Tongue (tissue), 2 donors: ENCODE results near the gene LMBR1. TPM values are rescaled to one million over a fixed set of nuclear protein-coding genes. Genes with fewer than 3 reads are reported as not detected.
A peak's percentile ranks its signal among the peaks of the same experiment; 100 is the strongest.
"Not testable (repeated sequence)": the region's sequence is repeated elsewhere in the genome, so short reads cannot be mapped to it uniquely, and the experiment has no call there.

Source experiments
- DNase-seq: peaks from one replicate; pipeline ENCODE4 v3.0.0-alpha.2; 2015
- total RNA-seq: library from RNA; depleted of rRNA; stranded (reverse); fragments of >200 nt; gene quantifications from one replicate; pipeline ENCODE4 v1.2.3, GENCODE V29; 2014

Gene LMBR1
- total RNA-seq, 1 donor from 2014 or later: 87.2 TPM

DNA sequence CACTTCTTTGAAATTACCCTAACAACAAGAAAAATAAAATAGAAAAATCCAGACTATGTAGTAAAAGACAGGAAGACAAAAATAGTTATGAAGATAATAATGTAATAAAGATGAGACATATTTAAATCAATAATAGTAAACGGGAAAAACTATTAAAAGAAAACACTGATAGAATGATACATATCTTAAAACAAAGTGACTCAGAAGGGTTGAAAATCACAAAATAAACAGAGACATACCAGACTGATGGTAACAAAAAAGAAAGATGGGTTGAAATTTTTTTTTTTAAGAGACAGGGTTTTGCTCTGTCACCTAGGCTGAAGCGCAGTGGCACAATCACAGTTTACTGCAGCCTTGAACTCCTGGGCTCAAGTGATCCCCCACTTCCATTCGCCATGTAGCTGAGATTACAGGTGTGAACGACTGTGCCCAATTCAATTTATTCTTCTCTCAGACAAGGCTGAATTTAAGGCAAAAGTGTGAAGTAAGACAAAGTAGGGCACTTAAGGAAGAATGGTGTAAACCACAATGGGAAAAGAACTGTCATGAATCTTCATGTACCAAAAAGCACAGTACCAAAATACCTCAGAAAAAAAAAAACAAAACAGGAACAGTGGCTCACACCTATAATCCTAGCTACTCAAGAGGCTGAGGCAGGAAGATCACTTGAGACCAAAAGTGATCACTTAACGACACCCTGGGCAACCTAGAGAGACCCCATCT lies 47.4 kb downstream of the LMBR1 start:
- no peak for DNase-seq

DNA sequence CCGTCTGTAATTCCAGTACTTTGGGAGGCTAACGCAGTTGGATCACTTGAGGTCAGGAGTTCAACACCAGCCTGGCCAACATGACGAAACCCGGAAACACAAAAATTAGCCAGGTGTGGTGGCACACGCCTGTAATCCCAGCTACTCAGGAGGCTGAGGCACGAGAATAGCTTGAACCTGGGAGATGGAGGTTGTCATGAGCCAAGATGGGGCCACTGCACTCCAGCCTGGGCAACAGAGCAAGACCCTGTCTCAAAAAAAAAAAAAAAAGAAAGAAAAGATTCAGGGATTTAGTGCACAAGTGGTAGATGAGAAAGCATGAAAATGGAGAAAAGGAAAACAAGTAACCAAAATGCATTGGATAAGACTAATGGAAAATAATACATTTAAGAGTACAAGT lies 49.4 kb downstream of the LMBR1 start:
- DNase-seq: not testable (repeated sequence)

DNA sequence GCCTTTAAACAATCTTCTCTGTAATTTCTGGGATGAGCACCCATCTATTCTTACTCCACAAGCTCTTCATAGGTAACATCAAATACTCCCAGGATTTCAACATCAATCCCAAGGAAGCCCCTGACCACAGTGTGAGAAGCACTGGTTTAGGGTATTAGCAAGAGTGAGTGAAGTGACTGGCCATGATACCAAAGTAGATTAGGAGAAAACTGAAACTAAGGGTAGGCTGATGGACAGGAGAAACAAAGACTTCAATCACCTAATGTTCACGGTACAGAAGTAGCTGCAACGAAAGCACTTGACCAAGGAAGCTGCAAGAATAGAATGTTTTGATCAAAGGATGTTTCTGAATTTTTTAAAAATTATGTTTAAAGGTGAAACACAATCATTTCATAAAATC lies 49.8 kb downstream of the LMBR1 start:
- no peak for DNase-seq

DNA sequence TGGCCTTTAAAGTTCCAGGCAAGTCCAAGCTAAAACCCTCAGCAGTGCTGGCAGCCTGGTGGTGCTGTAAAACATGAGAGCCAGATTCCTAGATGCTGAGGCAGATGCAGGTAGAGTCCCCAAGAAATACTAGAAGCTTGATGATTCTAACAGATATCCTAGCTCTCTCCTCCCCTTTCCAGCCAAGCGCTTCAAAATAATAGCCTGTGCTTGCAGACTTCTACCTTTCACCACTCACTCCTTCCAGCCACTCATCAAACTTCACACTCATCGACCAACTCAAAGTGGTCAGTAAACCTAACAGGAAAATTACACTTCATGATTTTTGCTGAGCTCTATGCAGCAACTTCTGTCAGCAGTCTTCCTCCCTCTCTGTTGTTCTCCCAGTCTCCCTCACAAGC lies 50.2 kb downstream of the LMBR1 start:
- DNase-seq: no peak

DNA sequence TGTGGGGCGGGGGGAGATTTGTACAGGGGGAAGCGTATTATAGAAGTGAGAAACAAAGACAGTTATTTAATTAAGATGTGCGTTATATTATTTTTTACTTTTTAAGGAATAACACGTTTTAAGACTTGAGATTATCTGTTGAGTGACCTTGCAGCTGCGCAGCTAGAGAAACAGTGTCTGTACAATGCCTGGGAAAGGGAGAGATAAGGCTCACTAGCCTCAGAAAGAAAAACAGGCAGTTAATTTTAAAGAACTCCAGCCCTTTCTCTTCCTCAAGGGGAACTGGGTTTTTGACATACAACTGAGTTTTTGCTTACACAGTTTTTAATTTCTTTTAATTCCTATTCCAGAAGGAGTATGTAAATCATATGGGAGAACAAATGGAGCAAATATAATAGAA lies 50.7 kb downstream of the LMBR1 start:
- DNase-seq: no peak

DNA sequence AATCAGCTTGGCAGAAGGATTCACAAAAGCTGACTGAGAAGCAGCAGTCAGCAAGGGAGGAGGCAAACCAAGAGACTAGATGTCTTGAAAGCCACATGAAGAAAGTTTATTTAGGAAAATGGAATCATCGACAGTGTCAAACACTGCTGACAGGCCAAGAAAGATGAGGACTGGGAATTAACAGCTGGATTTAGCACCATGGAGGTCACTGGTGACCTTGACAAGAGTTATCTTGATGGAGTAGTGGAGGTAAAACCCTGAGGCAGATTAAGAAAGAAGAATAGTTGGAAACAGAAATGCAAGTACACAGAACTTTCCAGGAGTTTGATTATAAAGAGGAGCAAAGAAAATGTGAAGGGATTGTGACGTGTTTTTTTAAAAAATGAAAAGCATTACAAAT lies 51.5 kb downstream of the LMBR1 start:
- no peak for DNase-seq

DNA sequence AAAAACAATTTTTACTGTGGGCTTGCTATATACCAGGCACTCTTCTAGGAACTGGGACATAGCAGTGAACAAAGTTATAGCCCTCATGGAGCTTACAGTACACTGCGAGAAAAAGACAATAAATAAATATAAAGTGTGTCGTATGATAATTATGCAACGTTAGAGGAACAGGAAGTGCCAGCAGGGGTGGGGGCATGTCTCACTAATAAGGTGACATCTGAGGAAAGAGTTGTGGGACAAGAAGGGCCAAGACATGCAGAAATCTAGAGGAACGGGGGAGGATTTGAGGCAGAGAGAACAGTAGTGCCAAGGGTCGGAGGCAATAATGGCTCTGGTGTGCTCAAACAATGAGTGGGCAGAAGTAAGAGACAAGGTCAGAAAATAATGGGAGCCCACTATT lies 52.8 kb downstream of the LMBR1 start:
- DNase-seq: no peak

DNA sequence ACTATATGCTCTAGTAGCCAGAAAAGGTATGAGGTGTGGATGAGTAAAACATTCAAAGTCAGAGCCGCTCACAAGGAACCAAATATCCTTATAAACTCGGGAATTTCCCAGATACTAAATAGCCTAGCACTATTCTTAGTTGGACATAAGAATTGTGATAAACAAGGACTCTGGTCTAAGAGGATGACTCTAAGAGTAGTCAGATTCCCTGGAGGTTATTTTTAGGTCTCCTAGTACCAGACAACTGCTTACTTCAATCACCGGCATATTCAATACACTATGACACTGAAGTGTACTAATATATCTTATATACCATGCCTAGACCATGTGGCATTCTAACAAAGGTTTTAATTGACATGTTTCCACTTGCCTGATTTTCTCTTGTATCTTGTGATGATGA lies 56.5 kb downstream of the LMBR1 start:
- DNase-seq: peak; percentile 59

DNA sequence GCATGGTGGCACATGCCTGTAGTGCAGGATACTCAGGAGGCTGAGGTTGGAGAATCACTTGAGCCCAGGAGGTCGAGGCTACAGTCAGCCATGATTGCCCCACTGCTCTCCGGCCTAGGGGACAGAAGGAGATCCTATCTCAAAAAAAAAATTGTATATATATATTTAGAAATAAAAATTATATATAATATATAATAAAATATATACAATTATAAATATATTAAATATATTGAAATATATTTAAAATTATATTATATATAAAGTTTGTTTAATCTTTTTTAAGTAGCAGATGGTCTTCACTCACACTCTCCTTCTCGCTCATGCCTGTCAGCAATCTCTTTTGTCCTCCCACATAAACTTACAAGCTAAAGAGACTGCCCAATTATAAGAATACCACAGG lies 58.5 kb downstream of the LMBR1 start:
- no peak for DNase-seq

DNA sequence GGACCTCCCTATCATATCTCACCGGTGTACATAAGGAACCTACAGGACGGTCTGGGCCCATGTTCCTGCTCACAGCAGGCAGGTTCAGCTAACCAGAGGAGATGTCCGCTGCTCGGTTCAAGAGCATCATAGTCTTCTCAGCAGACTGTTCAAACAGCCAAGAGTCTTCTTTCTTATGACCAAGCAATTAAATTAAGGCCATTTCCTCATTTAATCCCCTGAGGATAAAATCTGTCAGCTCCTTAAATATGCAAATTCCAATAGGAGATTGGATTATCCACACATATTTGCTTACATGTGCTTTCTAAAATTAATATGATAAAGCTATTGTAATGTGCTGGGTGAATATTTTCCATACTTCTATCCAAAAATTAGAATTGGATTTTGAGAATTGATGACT lies 59.7 kb downstream of the LMBR1 start:
- DNase-seq: no peak

DNA sequence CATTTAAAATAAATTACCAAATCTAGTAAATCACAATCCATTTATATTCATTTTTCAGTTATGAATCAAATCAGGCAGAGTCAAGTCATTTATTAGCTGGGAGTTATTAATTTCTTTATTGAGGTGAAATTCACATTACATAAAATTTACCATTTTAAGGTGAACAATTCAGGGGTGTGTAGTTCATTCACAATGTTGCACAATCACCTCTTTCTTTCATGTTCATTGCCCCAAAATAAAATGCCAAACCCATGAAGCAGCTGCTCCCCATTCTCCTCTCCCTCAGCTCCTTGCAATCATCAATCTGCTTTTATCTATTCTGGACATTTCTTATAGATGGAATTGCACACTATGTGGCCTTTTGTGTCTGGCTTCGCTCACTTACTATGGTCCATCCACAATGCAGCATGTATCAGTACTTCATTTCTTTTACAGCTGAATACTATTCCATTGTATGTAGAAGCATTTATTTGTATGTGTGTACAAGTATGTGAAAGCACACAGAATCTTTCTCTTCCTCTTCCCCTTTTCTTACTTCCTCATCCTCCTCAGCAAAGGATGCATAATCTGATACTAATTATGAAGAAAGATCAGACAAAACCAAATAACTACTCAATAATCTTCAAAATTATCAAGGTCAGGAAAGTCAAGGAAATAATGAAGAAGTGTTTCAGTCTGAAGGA lies 60.6 kb downstream of the LMBR1 start:
- DNase-seq: no peak

DNA sequence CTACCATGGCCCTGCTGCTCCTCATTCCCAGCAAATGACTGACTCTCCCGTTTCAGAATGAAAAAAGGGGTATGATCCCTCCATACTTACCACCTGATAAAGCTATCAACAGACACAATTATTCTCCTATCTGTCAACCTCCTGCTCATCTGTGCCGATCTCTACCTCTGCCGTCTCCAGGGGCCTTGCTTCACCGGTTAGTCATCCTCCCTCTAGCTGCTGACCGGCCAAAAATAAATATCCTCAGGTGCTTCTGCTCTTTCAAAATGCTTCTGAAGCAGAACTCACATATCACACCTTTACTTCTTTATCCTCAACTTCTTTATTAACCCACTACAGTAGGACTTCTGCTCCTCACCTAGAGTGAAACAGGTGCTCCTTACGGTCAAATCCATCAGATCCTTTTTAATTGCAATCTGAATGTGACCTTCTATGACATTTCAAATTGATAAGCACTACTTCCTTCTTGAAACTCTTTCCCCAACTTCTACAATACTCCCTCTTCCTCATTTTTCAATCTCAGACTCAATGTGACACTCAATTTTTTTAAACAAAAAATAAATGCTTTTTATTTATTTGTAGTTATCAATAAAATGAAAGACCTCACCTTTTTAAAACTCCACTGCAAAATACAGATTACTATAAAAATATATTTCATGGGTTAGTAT lies 63.2 kb downstream of the LMBR1 start:
- DNase-seq: no peak

DNA sequence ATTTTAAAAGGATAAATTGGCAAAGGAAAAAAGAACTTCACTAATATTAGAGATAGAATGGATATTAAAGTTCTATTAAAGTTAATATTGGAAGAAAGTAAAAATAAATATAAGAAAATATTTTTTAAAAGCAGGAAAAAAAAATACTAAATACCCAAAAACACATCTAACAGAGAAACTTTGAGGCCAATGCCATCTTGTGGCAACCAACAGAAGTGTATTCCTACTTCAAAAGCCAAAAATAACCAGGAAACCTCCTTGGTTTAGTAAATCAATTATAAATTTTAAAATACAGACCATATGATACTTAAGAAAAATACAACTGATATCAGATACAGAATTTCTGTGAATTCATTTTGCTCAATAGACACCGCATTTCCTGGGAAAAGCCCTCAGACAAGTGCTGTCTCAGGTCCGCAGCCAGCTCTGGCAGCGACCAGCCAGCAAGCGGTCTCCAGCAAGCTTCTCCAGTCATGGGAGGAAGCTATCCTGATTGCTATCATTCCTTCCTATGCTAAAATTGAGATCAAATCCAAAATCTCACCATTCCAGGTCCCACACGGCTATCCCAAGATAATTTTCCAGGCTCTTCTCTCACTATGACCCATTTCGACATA lies 65.3 kb downstream of the LMBR1 start:
- peak; percentile 20 for DNase-seq

DNA sequence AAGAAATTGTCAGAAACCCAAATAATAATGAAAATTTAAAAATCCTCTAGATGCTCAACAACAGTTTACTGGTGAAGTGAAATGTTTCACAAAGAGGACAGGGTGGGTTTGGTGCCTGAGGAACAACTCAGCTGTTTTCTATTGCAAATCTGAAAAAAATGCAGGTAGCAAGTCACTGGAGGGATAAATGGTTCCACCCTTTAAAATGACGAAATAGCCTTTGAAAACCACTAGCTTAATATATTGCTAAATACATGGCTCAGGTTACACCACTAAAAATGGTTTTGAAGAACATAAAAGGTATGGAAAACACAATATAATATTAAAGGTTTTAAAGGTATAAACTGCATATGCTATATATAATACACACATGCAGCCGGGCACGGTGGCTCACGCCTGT lies 69.5 kb downstream of the LMBR1 start:
- DNase-seq: no peak

DNA sequence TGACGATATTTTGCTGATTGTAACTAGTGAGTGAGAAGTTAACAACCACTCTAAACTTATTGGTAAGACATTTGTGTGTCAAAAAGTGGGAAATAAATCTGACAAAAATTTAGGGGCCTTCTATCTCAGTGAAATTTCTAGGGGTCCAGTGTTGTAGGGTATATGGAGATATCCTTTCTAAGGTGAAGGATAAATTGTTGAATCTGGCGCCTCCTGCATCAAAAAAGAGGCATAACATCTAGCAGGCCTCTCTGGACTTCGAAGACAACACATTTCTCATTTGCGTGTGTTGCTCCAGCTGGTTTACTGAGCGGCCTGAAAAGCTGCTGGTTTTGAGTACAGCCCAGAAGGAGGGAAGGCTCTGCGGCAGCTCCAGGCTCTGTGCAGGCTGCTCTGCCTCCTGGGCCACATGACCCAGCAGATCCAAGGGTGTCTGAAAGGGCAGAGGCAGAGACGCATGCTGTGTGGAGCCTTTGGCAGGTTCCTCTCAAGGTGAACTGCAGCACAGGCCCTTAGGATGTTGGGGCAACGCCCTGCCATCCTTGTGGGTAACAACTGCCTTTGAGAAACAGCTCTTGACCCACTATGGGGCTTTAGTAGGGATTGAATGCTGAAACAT lies 72.4 kb downstream of the LMBR1 start:
- no peak for DNase-seq

DNA sequence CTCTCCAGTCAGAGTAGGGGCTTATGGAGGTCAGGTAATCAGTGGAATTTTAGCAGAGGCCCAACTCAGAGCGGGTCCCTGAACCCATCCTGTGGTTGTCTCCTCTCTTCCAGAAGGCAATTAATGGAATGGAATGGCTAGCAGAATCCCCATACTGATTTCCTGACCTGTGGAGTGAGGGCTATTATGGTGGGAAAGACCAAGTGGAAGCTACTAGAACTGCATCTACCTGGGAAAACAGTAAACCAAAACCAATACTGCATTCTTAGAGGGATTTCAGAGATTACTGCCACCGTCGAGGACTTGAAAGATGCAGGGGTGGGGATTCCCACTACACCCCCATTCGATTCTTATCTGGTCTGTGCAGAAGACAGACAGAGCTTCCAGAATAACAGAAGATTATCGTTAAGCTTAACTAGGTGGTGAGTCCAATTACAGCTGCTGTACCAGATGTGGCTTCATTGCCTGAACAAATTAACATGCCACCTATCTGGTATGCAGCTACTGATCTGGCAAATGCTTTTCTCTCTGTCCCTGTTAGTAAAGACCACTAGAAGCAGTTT lies 73.2 kb downstream of the LMBR1 start:
- no peak for DNase-seq

DNA sequence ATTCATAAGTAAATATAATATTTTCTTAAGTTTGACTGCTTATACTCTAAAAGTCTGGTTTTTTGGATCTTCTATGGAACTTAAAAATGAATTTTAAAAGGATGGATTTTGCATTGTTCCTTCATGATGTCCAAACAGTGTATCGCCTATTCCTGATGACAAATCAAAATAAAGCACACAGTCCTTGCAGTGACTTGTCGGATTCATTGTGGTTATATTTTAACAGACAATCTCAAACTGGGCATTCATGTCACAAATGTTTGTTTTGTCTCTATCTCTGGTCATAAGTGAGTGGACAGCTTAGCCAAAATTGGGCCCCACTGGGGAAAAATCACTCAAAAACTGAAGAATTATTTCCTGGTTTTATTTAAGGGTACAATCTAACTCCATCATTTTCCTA lies 74.8 kb downstream of the LMBR1 start:
- DNase-seq: no peak

DNA sequence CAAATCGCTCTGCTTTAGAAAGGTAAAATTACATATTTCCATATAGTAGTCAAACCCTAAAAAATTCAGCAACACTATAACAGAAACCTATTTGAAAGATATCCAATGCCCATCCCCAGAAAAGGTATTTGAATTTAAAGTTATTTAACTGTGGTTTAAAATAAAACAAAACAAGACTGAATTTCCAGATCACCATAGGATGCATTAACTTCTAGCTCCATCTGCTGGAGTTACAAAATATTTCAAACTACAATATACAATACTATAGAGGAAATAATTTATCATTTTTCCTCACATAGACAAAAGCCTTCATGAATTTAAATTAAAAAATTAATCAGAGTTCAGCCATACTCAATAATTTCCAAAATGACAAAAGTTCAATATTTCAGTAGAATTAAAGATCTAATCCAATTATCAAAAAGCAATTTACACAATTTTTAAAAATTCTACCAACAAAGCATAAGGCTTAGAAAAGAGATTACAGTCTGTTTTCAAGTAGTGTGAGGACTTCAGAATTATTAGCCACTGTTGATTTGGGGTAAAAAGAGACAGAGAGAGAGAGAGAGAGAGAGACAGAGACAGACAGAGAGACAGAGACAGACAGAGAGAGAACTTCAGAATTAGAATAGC lies 75.9 kb downstream of the LMBR1 start:
- DNase-seq: peak; percentile 27

DNA sequence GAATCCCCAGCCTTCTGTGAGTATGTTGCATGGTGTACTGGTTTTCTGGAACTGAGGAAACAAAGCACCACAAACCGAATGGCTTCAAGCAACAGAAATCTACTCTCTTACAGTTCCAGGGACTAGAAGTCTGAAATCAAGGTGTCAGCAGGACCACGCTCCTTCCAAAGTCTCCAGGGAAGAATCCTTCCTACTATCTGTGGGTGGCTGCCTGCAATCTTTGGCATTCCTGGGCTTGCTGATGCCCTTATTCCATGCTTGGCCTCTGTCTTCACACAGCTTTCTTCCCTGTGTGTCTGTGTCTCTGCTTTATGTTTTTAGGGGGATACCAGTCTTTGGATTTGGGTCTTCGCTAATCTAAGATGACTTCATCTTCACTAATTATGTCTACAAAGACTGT lies 81.3 kb downstream of the LMBR1 start:
- DNase-seq: no peak

DNA sequence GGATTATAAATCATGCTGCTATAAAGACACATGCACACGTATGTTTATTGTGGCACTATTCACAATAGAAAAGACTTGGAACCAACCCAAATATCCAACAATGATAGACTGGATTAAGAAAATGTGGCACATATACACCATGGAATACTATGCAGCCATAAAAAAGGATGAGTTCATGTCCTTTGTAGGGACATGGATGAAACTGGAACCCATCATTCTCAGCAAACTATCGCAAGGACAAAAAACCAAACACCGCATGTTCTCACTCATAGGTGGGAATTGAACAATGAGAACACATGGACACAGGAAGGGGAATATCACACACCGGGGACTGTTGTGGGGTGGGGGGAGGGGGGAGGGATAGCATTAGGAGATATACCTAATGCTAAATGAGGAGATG lies 89.3 kb downstream of the LMBR1 start:
- not testable (repeated sequence) for DNase-seq

DNA sequence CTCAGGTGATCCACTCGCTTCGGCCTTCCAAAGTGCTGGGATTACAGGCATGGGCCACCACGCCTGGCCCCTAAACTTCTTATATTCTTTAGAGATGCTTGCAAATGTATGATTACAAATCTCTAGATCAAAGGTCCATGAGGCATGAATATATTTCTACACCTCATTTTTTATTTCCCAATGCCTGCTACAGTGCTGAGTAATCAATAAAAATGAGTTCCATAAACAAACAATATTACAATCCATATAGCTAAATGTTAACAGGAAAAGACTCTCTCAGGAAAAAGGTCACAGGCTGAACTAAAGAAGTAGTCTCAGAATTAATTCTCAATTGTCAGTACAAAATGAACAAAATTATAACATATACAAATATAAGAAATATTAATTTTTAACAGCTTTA lies 90.8 kb downstream of the LMBR1 start:
- no peak for DNase-seq

DNA sequence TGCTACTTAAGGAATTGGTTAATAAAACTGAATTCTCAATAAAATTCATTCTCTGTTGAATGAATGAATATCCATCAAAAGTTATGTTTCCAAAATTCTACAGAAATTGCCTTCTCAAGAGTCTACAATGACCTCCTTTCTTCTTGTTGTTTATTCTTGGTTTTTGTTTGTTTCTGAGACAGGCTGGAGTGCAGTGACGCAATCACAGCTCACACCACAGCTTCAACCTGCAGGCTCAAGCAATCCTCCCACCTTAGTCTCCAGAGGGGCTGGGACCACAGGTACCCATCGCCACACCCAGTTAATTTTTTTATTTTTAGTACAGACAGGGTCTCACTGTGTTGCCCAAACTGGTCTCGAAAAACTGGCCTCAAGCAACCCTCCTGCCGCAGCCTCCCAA lies 97.6 kb downstream of the LMBR1 start:
- no peak for DNase-seq
